Vagina (tissue), 2 donors: ENCODE measurements around the gene TNFRSF18. TPM values are rescaled to one million over a fixed set of nuclear protein-coding genes. Genes with fewer than 3 reads are reported as not detected.

ENCODE experiments used
- DNase-seq, 2 donors: peaks; one replicate each; pipeline ENCODE4 v3.0.0-alpha.2; 2017; ENCODE audit errors: extremely low spot score in 2 of 2
- H3K27ac ChIP-seq: fragments of 200-600 bp; sonication (generic); one replicate; pipeline ENCODE4 v1.5.1; 2019
- H3K27me3 ChIP-seq: fragments of 200-600 bp; sonication (generic); one replicate; pipeline ENCODE4 v1.5.1; 2019
- H3K36me3 ChIP-seq, 2 donors: fragments of 200-600 bp; sonication (generic); one replicate each; pipeline ENCODE4 v1.5.1; 2017 to 2019
- H3K4me1 ChIP-seq: fragments of 200-600 bp; sonication (generic); one replicate; pipeline ENCODE4 v1.5.1; 2019
- H3K4me3 ChIP-seq, 2 donors: fragments of 200-600 bp; sonication (generic); 1 replicate in 1 of 2; 2 replicates in 1 of 2; pipeline ENCODE4 v1.5.1; 2016 to 2019
- H3K9me3 ChIP-seq: fragments of 200-600 bp; sonication (generic); one replicate; pipeline ENCODE4 v1.5.1; 2019
- POLR2A ChIP-seq, 2 donors: fragments of 450-650 bp; IDR thresholded peaks; one replicate each; pipeline ENCODE4 v1.6.1; 2017; ENCODE audit warnings: antibody characterized with exemption in 2 of 2, mild to moderate bottlenecking in 2 of 2, moderate library complexity in 2 of 2
- POLR2AphosphoS5 ChIP-seq, 2 donors: sonication (generic); formaldehyde crosslinking; IDR thresholded peaks; one replicate each; pipeline ENCODE4 v1.9.0; 2017; ENCODE audit warnings: antibody characterized with exemption in 2 of 2, mild to moderate bottlenecking in 2 of 2, low read depth in 1 of 2; ENCODE audit not compliant: insufficient read depth in 1 of 2
- intact Hi-C: fragments of 100-400 bp; cut with DNase I; formaldehyde crosslinking; loops from one replicate; pipeline ENCODE4 v1.15.1; 2023
- total RNA-seq: library from RNA; depleted of rRNA; stranded (reverse); fragments of >200 nt; gene quantifications from one replicate; pipeline ENCODE4 v1.2.3, GENCODE V29; 2016
- TF ChIP-seq, protein P1 (sequence below), 3 experiments: fragments of 450-650 bp in 2 of 3; fragments of 200-600 bp in 1 of 3; sonication (generic) in 1 of 3; IDR thresholded peaks; one replicate each; pipeline ENCODE4 v1.5.1; 2017 to 2019; ENCODE audit warnings: antibody characterized with exemption in 3 of 3, mild to moderate bottlenecking in 2 of 3, moderate library complexity in 2 of 3

The TNFRSF18 gene
- total RNA-seq, 1 donor from 2014 or later, result 4.4 TPM

DNA sequence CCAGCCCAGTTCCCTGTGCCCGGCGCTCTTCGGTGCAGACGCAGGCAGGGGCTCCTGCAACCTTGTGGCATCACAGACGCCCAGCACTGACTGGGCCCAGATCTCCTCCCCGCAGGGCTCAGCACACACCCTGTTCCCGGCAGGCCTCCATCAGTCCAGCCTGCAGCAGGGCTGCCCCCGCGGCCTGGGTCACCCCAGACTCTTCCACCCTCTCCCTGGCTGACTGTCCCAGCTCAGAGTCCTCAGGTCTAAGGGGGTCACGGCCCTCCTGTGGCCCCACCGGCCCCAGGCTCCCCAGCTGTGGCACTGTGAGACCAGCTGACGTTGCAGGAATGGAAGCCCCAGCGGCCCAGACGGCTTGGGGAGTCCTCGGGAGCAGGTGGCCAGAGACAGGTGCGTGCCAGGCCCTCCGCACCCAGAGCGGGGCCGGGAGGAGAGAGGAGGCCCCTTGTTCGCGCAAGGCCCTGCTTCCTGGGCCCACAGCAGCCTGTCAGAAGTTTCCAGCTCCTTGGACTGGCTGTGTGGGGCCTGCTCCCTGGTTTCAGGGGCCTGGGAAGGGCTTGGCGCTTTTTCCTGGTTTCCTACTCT is 29.9 kb upstream of the TNFRSF18 start:
- H3K27me3 ChIP-seq, result peaks cover 7% of the 10 kb centered on the region
- no peaks in the 10 kb centered on the region for H3K36me3 ChIP-seq
- no peak for TF ChIP-seq POLR2A (IDR thresholded peaks at IDR 0.05)
- no peak for TF ChIP-seq POLR2AphosphoS5 (IDR thresholded peaks at IDR 0.05; ENCODE audit: insufficient read depth in 1 of 2, low read depth in 1 of 2)
- TF ChIP-seq, protein P1, sequence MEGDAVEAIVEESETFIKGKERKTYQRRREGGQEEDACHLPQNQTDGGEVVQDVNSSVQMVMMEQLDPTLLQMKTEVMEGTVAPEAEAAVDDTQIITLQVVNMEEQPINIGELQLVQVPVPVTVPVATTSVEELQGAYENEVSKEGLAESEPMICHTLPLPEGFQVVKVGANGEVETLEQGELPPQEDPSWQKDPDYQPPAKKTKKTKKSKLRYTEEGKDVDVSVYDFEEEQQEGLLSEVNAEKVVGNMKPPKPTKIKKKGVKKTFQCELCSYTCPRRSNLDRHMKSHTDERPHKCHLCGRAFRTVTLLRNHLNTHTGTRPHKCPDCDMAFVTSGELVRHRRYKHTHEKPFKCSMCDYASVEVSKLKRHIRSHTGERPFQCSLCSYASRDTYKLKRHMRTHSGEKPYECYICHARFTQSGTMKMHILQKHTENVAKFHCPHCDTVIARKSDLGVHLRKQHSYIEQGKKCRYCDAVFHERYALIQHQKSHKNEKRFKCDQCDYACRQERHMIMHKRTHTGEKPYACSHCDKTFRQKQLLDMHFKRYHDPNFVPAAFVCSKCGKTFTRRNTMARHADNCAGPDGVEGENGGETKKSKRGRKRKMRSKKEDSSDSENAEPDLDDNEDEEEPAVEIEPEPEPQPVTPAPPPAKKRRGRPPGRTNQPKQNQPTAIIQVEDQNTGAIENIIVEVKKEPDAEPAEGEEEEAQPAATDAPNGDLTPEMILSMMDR (IDR thresholded peaks at IDR 0.05), result no peak
- H3K4me3 ChIP-seq, result no peak overlapping the region
- DNase-seq, result no peak
- no peaks in the 10 kb centered on the region for H3K9me3 ChIP-seq
- peaks cover 39% of the 10 kb centered on the region for H3K4me1 ChIP-seq
- H3K27ac ChIP-seq, result no peak overlapping the region
- intact Hi-C loops, result loop anchor here (10.0 kb wide), 1 partner anchor 111 kb away; no protein-coding TSS in a partner anchor

- intact Hi-C loops, result loop anchor here (10.0 kb wide), 1 partner anchor 110 kb away; no protein-coding TSS in a partner anchor
- Histone ChIP-seq H3K27me3 (peaks cover 7% of the 10 kb centered on the region), H3K4me3 (no peak overlapping the region), H3K4me1 (peaks cover 49% of the 10 kb centered on the region), H3K9me3 (no peaks in the 10 kb centered on the region), H3K36me3 (no peaks in the 10 kb centered on the region), H3K27ac (no peak overlapping the region)
- TF ChIP-seq POLR2A (IDR thresholded peaks at IDR 0.05), result no peak
- TF ChIP-seq, protein P1 (IDR thresholded peaks at IDR 0.05), result no peak
- TF ChIP-seq POLR2AphosphoS5 (IDR thresholded peaks at IDR 0.05; ENCODE audit: insufficient read depth in 1 of 2, low read depth in 1 of 2), result no peak
- no peak for DNase-seq
Observed at GRCh38 chr1:1235016-1235744, 28.8 kb upstream of the TNFRSF18 start.

GRCh38 chr1:1234180-1234808 is 27.9 kb upstream of the TNFRSF18 start:
- Histone ChIP-seq H3K36me3 (no peaks in the 10 kb centered on the region), H3K27ac (no peak overlapping the region), H3K4me1 (peaks cover 52% of the 10 kb centered on the region), H3K9me3 (no peaks in the 10 kb centered on the region), H3K27me3 (peaks cover 5% of the 10 kb centered on the region), H3K4me3 (no peak overlapping the region)
- no peak for DNase-seq
- intact Hi-C loops, result loop anchor here (10.0 kb wide), 1 partner anchor 109 kb away; no protein-coding TSS in a partner anchor
- TF ChIP-seq POLR2A (IDR thresholded peaks at IDR 0.05) (no peak), POLR2AphosphoS5 (IDR thresholded peaks at IDR 0.05; ENCODE audit: insufficient read depth in 1 of 2, low read depth in 1 of 2) (no peak)
- TF ChIP-seq, protein P1 (IDR thresholded peaks at IDR 0.05), result no peak

GRCh38 chr1:1233567-1233892 is 27.1 kb upstream of the TNFRSF18 start:
- no peak for TF ChIP-seq POLR2AphosphoS5 (IDR thresholded peaks at IDR 0.05; ENCODE audit: insufficient read depth in 1 of 2, low read depth in 1 of 2)
- no peak for TF ChIP-seq POLR2A (IDR thresholded peaks at IDR 0.05)
- TF ChIP-seq, protein P1 (IDR thresholded peaks at IDR 0.05), result no peak
- intact Hi-C loops, result loop anchor here (10.0 kb wide), 1 partner anchor 109 kb away; no protein-coding TSS in a partner anchor
- Histone ChIP-seq H3K4me1 (peaks cover 55% of the 10 kb centered on the region), H3K27me3 (peaks cover 3% of the 10 kb centered on the region), H3K9me3 (no peaks in the 10 kb centered on the region), H3K4me3 (no peak overlapping the region), H3K36me3 (peaks cover 0 to 4% of the 10 kb centered on the region in 2 donors), H3K27ac (no peak overlapping the region)
- no peak for DNase-seq
